Astrocyte (in vitro differentiated cells and primary cell): ENCODE data around the gene PRKAG2.

Experiments
- EZH2 ChIP-seq: IDR thresholded peaks from 2 replicates; pipeline ENCODE4 v1.6.1; 2012; ENCODE audit warnings: mild to moderate bottlenecking, low read length, inconsistent platforms; ENCODE audit not compliant: insufficient read depth
- TF ChIP-seq, protein P1 (sequence below): IDR thresholded peaks from 2 replicates; pipeline ENCODE4 v1.5.1; 2011; ENCODE audit warnings: low read depth, mild to moderate bottlenecking, inconsistent platforms, low read length, moderate library complexity; ENCODE audit not compliant: insufficient read depth

DNA sequence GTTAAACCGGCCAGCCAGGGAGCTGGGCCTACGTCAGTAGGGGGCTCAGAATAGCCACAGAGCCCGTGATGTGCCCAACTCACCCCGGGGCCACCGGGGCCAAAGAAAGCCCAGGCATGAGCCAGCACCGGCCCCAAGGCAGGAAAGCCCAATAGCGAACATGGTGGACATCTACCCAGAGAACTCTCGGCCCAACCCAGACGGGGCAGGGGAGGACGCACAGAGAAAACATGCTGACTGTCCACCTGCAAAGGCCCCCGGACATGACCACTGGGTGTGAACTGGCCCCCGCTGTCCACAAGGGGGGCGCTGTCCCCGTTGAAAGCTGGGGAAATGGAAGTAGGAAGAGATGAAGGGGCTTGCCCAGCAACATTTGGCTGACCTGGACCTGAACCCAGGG, 169.2 kb downstream of the PRKAG2 start:
- TF ChIP-seq, protein P1, sequence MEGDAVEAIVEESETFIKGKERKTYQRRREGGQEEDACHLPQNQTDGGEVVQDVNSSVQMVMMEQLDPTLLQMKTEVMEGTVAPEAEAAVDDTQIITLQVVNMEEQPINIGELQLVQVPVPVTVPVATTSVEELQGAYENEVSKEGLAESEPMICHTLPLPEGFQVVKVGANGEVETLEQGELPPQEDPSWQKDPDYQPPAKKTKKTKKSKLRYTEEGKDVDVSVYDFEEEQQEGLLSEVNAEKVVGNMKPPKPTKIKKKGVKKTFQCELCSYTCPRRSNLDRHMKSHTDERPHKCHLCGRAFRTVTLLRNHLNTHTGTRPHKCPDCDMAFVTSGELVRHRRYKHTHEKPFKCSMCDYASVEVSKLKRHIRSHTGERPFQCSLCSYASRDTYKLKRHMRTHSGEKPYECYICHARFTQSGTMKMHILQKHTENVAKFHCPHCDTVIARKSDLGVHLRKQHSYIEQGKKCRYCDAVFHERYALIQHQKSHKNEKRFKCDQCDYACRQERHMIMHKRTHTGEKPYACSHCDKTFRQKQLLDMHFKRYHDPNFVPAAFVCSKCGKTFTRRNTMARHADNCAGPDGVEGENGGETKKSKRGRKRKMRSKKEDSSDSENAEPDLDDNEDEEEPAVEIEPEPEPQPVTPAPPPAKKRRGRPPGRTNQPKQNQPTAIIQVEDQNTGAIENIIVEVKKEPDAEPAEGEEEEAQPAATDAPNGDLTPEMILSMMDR = no peak
- TF ChIP-seq EZH2 = no peak
